OCI-LY7 (cell line): ENCODE measurements around the gene OXTR. TPM values are rescaled to one million over a fixed set of nuclear protein-coding genes. Genes with fewer than 3 reads are reported as not detected.
A peak's percentile ranks its signal among the peaks of the same experiment; 100 is the strongest.

Experiments
- BruUV-seq: library from RNA; stranded (reverse); fragments of 400-500 nt; replicated peaks from 2 replicates; lab custom pipeline; 2021; lab: Mats Ljungman, UMichigan
- CTCF ChIA-PET: fragments of 300-600 bp; sonication (Branson Sonifier 250); formaldehyde crosslinking; loops from one replicate; lab custom pipeline; 2022; ENCODE audit warnings: antibody characterized with exemption; ENCODE audit not compliant: unreplicated experiment; lab: Charles Lee
- POLR2A ChIA-PET: fragments of 300-600 bp; sonication (Branson Sonifier 250); formaldehyde crosslinking; loops from one replicate; lab custom pipeline; 2022; ENCODE audit warnings: antibody characterized with exemption; lab: Charles Lee
- DNase-seq: peaks from one replicate; pipeline ENCODE4 v3.0.0-alpha.2; 2015; ENCODE audit warnings: low spot score
- H2AFZ ChIP-seq: fragments of 200-600 bp; sonication (generic), shearing (Covaris generic); 2 replicates; pipeline ENCODE4 v1.6.1; 2014; ENCODE audit warnings: mild to moderate bottlenecking, antibody characterized with exemption, low read length, moderate library complexity
- H3K27ac ChIP-seq: fragments of 200-600 bp; sonication (generic); 2 replicates; pipeline ENCODE4 v1.5.1; 2014; ENCODE audit warnings: mixed run types, low read depth, mild to moderate bottlenecking, moderate library complexity, low read length, inconsistent platforms; ENCODE audit not compliant: poor library complexity, severe bottlenecking
- H3K36me3 ChIP-seq: fragments of 200-600 bp; sonication (generic); 2 replicates; pipeline ENCODE4 v1.6.1; 2014; ENCODE audit warnings: mild to moderate bottlenecking, antibody characterized with exemption, low read length, moderate library complexity, mixed read lengths; ENCODE audit not compliant: insufficient read depth
- H3K4me1 ChIP-seq: fragments of 200-600 bp; sonication (generic); 2 replicates; pipeline ENCODE4 v1.5.1; 2014; ENCODE audit warnings: mild to moderate bottlenecking, low read length; ENCODE audit not compliant: insufficient read depth, poor library complexity, severe bottlenecking
- H3K4me2 ChIP-seq: fragments of 200-600 bp; sonication (generic); 2 replicates; pipeline ENCODE4 v1.6.1; 2014; ENCODE audit warnings: mild to moderate bottlenecking, low read length
- H3K4me3 ChIP-seq: fragments of 200-600 bp; sonication (generic); 2 replicates; pipeline ENCODE4 v1.5.1; 2014; ENCODE audit warnings: mild to moderate bottlenecking, low read depth, low read length; ENCODE audit not compliant: poor library complexity, severe bottlenecking
- H3K79me2 ChIP-seq: fragments of 200-600 bp; sonication (generic); 2 replicates; pipeline ENCODE4 v1.6.1; 2016; ENCODE audit warnings: low read depth, mild to moderate bottlenecking, low read length, moderate library complexity, mixed read lengths; ENCODE audit not compliant: insufficient read depth
- H3K9me2 ChIP-seq: fragments of 200-600 bp; sonication (generic); 2 replicates; pipeline ENCODE4 v1.6.1; 2016; ENCODE audit warnings: mild to moderate bottlenecking, low read length, mixed read lengths; ENCODE audit not compliant: insufficient read depth
- H3K9me3 ChIP-seq: fragments of 200-600 bp; sonication (generic); 2 replicates; pipeline ENCODE4 v1.6.1; 2014; ENCODE audit warnings: mild to moderate bottlenecking, mixed run types, low read length, mixed read lengths
- H4K20me1 ChIP-seq: fragments of 200-600 bp; sonication (generic); 2 replicates; pipeline ENCODE4 v1.6.1; 2014; ENCODE audit warnings: mild to moderate bottlenecking, antibody characterized with exemption, low read length, moderate library complexity, mixed read lengths; ENCODE audit not compliant: insufficient read depth
- EZH2phosphoT487 ChIP-seq: fragments of 200-600 bp; sonication (generic); IDR thresholded peaks from 2 replicates; pipeline ENCODE4 v1.6.1; 2018; ENCODE audit warnings: low read depth, borderline replicate concordance, mild to moderate bottlenecking, mixed run types, antibody characterized with exemption, low read length, moderate library complexity, mixed read lengths
- intact Hi-C: fragments of 100-400 bp; cut with micrococcal nuclease; formaldehyde crosslinking; loops from one replicate; pipeline ENCODE4 v1.10.0; 2022; ENCODE audit not compliant: unreplicated experiment
- total RNA-seq, 2 experiments: library from RNA; depleted of rRNA in 1 of 2; stranded (reverse); fragments of >200 nt in 1 of 2; shearing (Covaris generic) in 1 of 2; gene quantifications; 2 replicates each; pipeline ENCODE4 v1.2.3, GENCODE V29; 2014 to 2022
- TF ChIP-seq, protein P1 (sequence below): fragments of 200-600 bp; sonication (generic); conservative IDR thresholded peaks from 2 replicates; pipeline ENCODE4 v1.5.1; 2014; ENCODE audit warnings: mild to moderate bottlenecking, antibody characterized with exemption, low read length, moderate library complexity, mixed read lengths

OXTR gene
- total RNA-seq, 2 experiments from 2014 or later: 0.82 to 2.0 TPM

DNA sequence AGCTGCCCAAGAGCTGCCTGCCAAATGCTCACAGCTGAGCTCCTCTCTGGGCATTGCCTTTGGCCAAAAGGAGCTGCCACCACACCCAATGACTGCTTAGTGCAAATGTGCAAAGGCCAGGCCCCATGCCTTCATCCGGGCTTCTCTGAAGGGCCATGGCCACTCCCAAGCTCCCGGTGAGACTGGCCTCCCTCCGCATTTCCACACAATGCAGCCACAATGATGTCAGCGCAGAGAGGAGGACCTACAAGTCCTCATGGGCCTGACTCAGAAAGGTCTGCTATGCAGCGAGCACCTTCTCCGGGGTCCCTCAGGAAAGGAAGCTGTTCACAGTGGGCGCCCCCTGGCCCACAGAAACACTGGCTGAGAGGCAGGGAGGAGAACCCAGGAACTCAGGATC is 12.7 kb downstream of the OXTR start:
- Histone ChIP-seq H3K9me2 (no peaks in the 10 kb centered on the region), H3K4me2 (no peak overlapping the region), H2AFZ (no peak overlapping the region), H3K4me3 (no peak overlapping the region), H3K36me3 (no peaks in the 10 kb centered on the region), H3K79me2 (no peaks in the 10 kb centered on the region), H3K4me1 (no peaks in the 10 kb centered on the region), H3K27ac (no peak overlapping the region), H3K9me3 (no peaks in the 10 kb centered on the region), H4K20me1 (no peaks in the 10 kb centered on the region)
- ChIA-PET POLR2A (no interaction called here), CTCF (no interaction called here)
- TF ChIP-seq, protein P1, sequence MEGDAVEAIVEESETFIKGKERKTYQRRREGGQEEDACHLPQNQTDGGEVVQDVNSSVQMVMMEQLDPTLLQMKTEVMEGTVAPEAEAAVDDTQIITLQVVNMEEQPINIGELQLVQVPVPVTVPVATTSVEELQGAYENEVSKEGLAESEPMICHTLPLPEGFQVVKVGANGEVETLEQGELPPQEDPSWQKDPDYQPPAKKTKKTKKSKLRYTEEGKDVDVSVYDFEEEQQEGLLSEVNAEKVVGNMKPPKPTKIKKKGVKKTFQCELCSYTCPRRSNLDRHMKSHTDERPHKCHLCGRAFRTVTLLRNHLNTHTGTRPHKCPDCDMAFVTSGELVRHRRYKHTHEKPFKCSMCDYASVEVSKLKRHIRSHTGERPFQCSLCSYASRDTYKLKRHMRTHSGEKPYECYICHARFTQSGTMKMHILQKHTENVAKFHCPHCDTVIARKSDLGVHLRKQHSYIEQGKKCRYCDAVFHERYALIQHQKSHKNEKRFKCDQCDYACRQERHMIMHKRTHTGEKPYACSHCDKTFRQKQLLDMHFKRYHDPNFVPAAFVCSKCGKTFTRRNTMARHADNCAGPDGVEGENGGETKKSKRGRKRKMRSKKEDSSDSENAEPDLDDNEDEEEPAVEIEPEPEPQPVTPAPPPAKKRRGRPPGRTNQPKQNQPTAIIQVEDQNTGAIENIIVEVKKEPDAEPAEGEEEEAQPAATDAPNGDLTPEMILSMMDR: no peak
- no peak for TF ChIP-seq EZH2phosphoT487
- no peak for DNase-seq
- intact Hi-C loops: no loop called here
- no TSS peak for BruUV-seq

- intact Hi-C loops: no loop called here
- H3K4me1 ChIP-seq: no peaks in the 10 kb centered on the region
- DNase-seq: no peak
- CTCF ChIA-PET: no interaction called here
- H3K36me3 ChIP-seq: no peaks in the 10 kb centered on the region
- no peaks in the 10 kb centered on the region for H3K9me2 ChIP-seq
- H3K27ac ChIP-seq: no peak overlapping the region
- H3K4me3 ChIP-seq: no peak overlapping the region
- H3K79me2 ChIP-seq: no peaks in the 10 kb centered on the region
- H2AFZ ChIP-seq: no peak overlapping the region
- POLR2A ChIA-PET: no interaction called here
- BruUV-seq: no TSS peak
- no peaks in the 10 kb centered on the region for H4K20me1 ChIP-seq
- no peaks in the 10 kb centered on the region for H3K9me3 ChIP-seq
- TF ChIP-seq EZH2phosphoT487: no peak
- TF ChIP-seq, protein P1: peak; percentile 36
- no peak overlapping the region for H3K4me2 ChIP-seq
These were observed 13.7 kb downstream of the OXTR start for GRCh38 chr3:8755564-8756237.

DNA sequence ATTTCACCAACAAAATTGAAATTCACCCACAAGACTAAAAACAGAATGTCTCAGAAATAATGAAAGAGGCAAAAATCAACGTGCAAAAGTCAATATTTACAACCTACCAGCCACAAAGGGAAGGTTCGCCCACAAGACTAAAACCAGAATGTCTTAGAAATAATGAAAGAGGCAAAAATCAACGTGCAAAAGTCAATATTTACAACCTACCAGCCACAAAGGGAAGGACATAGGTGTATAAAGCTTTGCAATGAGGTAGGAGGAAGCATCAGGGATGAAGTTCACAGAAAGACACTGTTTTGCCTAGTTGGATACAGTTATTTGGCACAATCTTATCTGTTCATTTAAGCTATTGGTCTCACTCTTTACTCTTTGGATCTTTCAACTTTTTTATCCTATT is 14.3 kb downstream of the OXTR start:
- no peak overlapping the region for H3K4me3 ChIP-seq
- CTCF ChIA-PET: no interaction called here
- H3K4me2 ChIP-seq: no peak overlapping the region
- no peaks in the 10 kb centered on the region for H4K20me1 ChIP-seq
- intact Hi-C loops: no loop called here
- POLR2A ChIA-PET: no interaction called here
- no peaks in the 10 kb centered on the region for H3K9me2 ChIP-seq
- no peaks in the 10 kb centered on the region for H3K79me2 ChIP-seq
- TF ChIP-seq, protein P1: no peak
- TF ChIP-seq EZH2phosphoT487: no peak
- no peak for DNase-seq
- H2AFZ ChIP-seq: no peak overlapping the region
- H3K4me1 ChIP-seq: no peaks in the 10 kb centered on the region
- no peaks in the 10 kb centered on the region for H3K9me3 ChIP-seq
- H3K27ac ChIP-seq: no peak overlapping the region
- BruUV-seq: no TSS peak
- no peaks in the 10 kb centered on the region for H3K36me3 ChIP-seq
